PFSK-1 (cell line): Measurements from ENCODE around the gene CYREN.

ENCODE experiments used
- POLR2AphosphoS5 ChIP-seq: IDR thresholded peaks from 2 replicates; pipeline ENCODE4 v1.6.1; 2012; ENCODE audit warnings: low read depth, mild to moderate bottlenecking, control low read depth, low read length, moderate library complexity
- SIN3A ChIP-seq: IDR thresholded peaks from 2 replicates; pipeline ENCODE4 v1.6.1; 2012; ENCODE audit warnings: mild to moderate bottlenecking, low read length, moderate library complexity, borderline replicate concordance; ENCODE audit not compliant: insufficient read depth
- TAF1 ChIP-seq: IDR thresholded peaks from 2 replicates; pipeline ENCODE4 v1.6.1; 2012; ENCODE audit warnings: low read length, control low read depth, borderline replicate concordance; ENCODE audit not compliant: insufficient read depth

GRCh38 chr7:135147899-135148721, 22.4 kb downstream of the CYREN start, which contains the start of gene TMEM140:
- TF ChIP-seq POLR2AphosphoS5, result no peak
- no peak for TF ChIP-seq TAF1
- TF ChIP-seq SIN3A, result no peak
